AG09309 (cell line): ENCODE measurements around the gene DLST.

Experiments
- DNase-seq: peaks from one replicate; pipeline ENCODE4 v3.0.0-alpha.2; 2010; ENCODE audit warnings: low read depth
- H3K4me3 ChIP-seq: 2 replicates; pipeline ENCODE4 v1.5.1; 2011; ENCODE audit warnings: mild to moderate bottlenecking, low read depth, low read length, moderate library complexity; ENCODE audit not compliant: control insufficient read depth
- CTCF ChIP-seq: IDR thresholded peaks from 2 replicates; pipeline ENCODE4 v1.5.1; 2011; ENCODE audit warnings: mild to moderate bottlenecking, low read depth, low read length, inconsistent platforms; ENCODE audit not compliant: insufficient read depth, control insufficient read depth; ENCODE audit errors: missing control alignments

Gene DLST

GRCh38 chr14:74913393-74913910, 31.7 kb downstream of the DLST start:
- no peak overlapping the region for H3K4me3 ChIP-seq
- no peak for DNase-seq
- TF ChIP-seq CTCF = no peak

- peak; percentile 93 for TF ChIP-seq CTCF
- H3K4me3 ChIP-seq = no peak overlapping the region
- DNase-seq = peak; percentile 37
Measured at GRCh38 chr14:74913986-74914573, 32.4 kb downstream of the DLST start.

- DNase-seq = no peak
- H3K4me3 ChIP-seq = no peak overlapping the region
- no peak for TF ChIP-seq CTCF
Measured at GRCh38 chr14:74915426-74915825, 33.7 kb downstream of the DLST start.

GRCh38 chr14:74915826-74916225, 34.1 kb downstream of the DLST start:
- no peak for TF ChIP-seq CTCF
- H3K4me3 ChIP-seq = no peak overlapping the region
- no peak for DNase-seq

GRCh38 chr14:74917178-74917543, 35.4 kb downstream of the DLST start:
- TF ChIP-seq CTCF = no peak
- H3K4me3 ChIP-seq = no peak overlapping the region
- DNase-seq = no peak

GRCh38 chr14:74917646-74918081, 35.9 kb downstream of the DLST start:
- no peak for TF ChIP-seq CTCF
- no peak for DNase-seq

More at GRCh38 chr14:74917646-74918081, 35.9 kb downstream of the DLST start:
- no peak overlapping the region for H3K4me3 ChIP-seq
